Fibroblast of villous mesenchyme (primary cell): ENCODE results near the gene CCND3. TPM values are rescaled to one million over a fixed set of nuclear protein-coding genes. Genes with fewer than 3 reads are reported as not detected.

ENCODE experiments used
- DNase-seq: peaks from one replicate; pipeline ENCODE4 v3.0.0-alpha.2; 2010; ENCODE audit warnings: low read depth
- H3K4me3 ChIP-seq: 2 replicates; pipeline ENCODE4 v1.5.1; 2011; ENCODE audit warnings: low read depth, mild to moderate bottlenecking, low read length
- CTCF ChIP-seq: IDR thresholded peaks from 2 replicates; pipeline ENCODE4 v1.5.1; 2012; ENCODE audit warnings: low read depth, mild to moderate bottlenecking, low read length; ENCODE audit not compliant: insufficient read depth
- total RNA-seq: library from RNA; depleted of rRNA; stranded (reverse); fragments of >200 nt; gene quantifications from 2 replicates; pipeline ENCODE4 v1.2.3, GENCODE V29; 2012

CCND3 gene
- total RNA-seq, 1 donor = 42.3 TPM

- H3K4me3 ChIP-seq = peak overlapping the region; percentile 72
- TF ChIP-seq CTCF = no peak
- peak; percentile 51 for DNase-seq
Measured at GRCh38 chr6:41939848-41940758, 1.5 kb downstream of the CCND3 start.

- peak overlapping the region; percentile 72 for H3K4me3 ChIP-seq
- DNase-seq = peak; percentile 85
Measured at GRCh38 chr6:41939176-41939847, 2.3 kb downstream of the CCND3 start.

GRCh38 chr6:41938590-41939175, 2.9 kb downstream of the CCND3 start:
- no peak for TF ChIP-seq CTCF
- DNase-seq = no peak
- H3K4me3 ChIP-seq = peak overlapping the region; percentile 72

More at GRCh38 chr6:41939176-41939847, 2.3 kb downstream of the CCND3 start:
- TF ChIP-seq CTCF = no peak

- peak; percentile 49 for DNase-seq
- H3K4me3 ChIP-seq = peak overlapping the region; percentile 72
- no peak for TF ChIP-seq CTCF
Measured at GRCh38 chr6:41937861-41938574, 3.6 kb downstream of the CCND3 start.

- H3K4me3 ChIP-seq = no peak overlapping the region
- TF ChIP-seq CTCF = no peak
- peak; percentile 5 for DNase-seq
Measured at GRCh38 chr6:41937472-41937860, 4.1 kb downstream of the CCND3 start.

GRCh38 chr6:41936073-41936837, 5.4 kb downstream of the CCND3 start:
- DNase-seq = peak; percentile 99
- no peak overlapping the region for H3K4me3 ChIP-seq
- peak; percentile 96 for TF ChIP-seq CTCF
